NCI-H2196 (cell line): ENCODE measurements around the gene ANO6.

Experiments
- DNase-seq: peaks from one replicate; lab custom pipeline; 2025; ENCODE audit not compliant: unreplicated experiment; lab: John Stamatoyannopoulos, UW

ANO6 gene

DNA sequence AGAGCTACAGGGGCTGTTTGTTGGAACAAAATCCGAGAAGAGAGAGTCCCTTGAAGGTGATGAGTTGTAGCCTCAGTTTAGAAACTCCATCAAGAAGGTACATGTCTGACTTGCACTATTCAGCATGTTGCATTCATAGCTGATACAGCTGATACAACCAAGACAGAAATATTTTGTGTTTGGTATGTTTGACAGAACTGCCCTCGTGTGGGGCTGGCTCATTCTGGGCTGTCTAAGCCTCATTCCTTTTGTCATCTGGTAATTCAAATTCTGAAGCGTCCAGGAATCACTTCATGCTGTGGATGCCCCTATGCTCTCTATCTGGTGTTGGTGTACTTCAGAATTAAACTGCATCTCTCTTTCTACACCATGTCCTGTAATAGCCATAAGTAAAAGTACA lies 126.3 kb downstream of the ANO6 start:
- no peak for DNase-seq

DNA sequence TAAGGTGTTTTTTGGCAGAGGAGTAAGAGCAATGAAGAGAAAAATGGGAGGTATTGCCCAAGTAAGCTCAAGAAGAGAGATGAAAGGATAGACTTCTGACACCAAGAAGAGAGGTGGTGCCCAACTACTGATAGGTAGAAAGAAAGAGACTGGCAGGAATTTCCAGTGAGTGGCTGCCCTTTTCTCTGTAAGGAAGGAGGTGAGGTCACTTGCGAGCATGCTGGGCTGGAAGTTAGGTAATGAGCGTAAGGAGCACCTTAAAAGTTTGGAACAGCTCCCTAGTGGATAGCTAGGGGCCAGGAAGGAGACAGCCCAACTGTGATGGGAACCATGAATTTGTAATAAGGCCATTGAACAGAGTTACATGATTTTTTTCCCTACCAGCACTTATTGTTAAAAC lies 127.0 kb downstream of the ANO6 start:
- no peak for DNase-seq

DNA sequence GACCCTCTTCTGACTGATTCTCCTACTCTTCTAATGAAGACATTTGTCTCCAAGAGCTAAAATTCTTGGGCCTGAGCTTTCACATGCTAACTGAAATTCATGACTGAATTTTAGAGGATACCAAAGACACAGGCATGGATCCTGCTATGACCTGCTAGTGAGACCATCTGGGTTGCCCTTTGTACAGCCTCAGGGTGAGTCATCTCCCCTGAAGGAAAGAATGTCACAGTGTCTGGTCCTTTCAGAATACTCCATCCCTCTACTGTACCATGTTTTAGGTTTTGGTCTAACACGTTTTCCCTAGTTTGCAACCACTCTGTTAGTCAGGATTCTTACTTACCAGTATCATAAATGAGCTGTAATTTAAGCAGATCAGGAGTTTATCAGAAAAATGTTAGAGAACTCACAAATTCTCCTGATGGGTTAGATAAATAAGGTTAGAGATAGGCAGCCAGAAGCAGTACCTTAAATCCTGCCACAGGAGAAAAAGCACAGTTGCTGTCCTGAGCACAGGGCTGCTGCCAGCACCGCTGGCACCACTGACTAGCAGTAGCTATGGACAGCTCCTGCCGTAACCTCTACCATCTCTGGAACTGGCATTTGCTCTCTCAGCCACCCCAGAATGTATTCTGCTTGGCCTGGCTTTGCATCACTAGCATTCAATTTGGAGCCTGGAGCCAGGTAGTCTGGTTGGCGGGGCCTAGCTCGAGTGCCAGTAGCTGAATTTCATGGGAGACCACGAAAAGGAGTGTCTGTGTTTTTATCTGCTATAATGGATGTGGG lies 127.6 kb downstream of the ANO6 start:
- DNase-seq: no peak

DNA sequence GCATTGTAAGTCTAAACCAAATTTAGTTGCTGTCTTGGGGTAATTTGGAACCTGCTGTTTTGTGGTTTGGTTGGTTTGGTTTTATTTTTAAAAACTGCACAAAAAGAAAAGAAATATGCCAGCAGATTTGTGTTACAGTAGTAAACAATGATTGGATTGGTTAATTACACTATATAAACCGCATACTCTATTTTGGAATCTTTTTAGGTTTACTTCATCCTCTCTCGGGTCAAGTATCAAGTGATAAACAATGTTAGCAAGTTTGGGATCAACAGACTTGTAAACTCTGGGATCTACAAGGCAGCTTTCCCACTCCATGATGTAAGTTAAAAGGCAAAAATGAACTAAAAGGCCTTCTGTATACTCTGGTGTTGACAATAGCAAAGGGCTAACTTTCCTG lies 132.4 kb downstream of the ANO6 start:
- DNase-seq: no peak

DNA sequence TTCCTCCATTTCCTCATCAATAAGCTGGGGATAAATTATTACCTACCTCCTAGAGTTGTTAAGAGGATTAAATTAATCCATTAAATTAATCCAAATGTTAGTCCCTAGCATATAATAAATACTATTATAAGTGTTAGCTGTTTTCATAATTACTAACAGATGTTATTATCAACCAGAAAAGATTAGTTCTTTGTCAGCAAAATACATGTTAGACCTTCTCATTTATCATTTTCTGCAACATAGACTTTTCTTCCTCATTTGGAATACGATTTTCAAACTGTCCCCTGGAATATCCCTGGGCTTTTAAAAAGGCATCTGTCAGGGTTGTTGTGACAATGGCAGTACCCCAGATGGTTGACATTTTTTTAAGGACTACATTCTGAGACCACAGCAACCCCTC lies 133.1 kb downstream of the ANO6 start:
- DNase-seq: no peak

DNA sequence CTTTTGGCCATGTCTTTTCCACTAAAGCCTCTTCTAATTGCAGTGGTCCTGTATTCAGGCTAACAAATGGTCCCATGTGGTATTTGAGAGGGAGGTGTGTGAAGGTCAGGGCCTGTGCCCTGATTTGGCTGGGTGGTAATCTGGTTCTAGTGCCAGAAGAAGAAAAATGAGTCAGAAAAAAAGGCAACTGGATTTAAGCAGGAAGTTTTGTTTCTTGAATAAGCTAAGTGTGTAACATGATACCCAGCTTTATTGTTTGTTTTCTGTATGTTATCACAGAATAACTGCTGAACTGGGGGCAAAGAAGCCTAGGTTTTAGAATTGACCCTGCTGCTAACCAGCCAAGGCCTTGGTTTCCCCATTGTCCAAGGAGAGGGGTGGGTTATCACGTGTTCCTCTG lies 134.0 kb downstream of the ANO6 start:
- DNase-seq: peak; percentile 4

DNA sequence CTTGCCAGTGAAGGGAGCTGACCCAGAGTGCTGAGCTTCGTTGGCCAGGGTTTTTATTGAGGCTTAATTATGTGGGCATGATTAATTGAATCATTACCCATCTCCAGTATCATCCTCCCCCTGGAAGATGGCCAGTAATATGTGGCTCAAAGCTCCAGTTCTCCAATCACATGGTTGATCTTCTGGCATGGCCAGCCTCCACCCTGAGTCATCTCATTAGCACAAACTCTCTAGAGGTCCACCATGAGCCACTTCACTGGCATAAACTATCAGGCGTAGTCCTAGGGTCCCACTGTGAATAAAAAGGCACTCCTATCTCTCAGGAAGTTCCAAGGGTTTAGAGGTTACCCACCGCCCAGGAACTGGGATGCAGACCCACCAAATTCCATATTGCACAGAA lies 135.0 kb downstream of the ANO6 start:
- no peak for DNase-seq

DNA sequence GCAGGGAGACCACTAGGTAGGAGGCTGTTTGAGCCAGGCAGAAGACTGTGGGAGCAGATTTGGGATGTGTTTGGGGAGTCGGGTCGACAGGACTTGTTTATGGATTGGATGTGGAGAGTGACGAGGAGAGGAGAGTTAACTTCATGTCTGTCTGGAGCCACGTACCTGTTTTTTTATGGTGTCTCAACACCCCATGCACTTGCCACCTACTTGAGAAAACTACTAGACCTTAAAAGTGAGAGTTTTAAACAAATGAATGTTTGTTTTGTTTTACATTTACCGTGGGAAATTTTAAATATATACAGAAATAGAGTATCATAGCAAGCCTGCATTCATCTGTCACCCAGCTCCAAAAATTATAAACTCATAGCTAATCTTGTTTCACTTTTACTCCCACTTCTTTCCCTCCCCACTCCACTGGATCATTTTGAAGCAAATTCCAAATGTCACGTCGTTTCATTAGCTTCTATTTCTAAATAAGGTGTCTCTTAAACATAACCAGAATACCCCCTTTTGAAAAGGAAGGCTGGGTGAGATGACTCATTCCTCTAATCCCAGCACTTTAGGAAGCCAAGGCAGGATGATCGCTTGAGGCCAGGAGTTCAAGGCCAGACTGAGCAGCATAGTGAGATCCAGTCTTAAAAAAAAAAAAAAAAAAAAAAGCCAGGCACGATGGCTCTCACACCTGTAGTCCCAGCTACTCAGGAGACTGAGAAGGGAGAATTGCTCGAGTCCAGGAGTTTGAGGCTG lies 136.2 kb downstream of the ANO6 start:
- DNase-seq: no peak

DNA sequence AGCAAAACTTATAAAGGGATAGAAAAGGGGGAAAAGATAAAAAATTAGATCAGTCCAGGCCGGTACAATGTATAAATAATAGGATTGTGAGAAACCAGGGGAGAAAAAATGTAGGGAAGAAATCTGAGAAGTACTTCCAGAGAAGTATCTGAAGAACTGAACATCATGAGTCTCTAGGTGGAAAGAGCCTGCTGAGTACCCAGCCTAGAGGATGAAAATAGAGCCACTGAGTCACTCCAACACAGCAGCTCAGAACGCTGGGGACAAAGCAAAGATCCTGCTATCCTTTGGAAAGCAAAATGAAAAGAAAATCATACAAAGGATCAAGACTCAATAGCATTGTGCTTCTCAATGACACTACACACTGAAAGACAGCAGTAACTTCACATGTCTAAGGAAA lies 138.0 kb downstream of the ANO6 start:
- no peak for DNase-seq

DNA sequence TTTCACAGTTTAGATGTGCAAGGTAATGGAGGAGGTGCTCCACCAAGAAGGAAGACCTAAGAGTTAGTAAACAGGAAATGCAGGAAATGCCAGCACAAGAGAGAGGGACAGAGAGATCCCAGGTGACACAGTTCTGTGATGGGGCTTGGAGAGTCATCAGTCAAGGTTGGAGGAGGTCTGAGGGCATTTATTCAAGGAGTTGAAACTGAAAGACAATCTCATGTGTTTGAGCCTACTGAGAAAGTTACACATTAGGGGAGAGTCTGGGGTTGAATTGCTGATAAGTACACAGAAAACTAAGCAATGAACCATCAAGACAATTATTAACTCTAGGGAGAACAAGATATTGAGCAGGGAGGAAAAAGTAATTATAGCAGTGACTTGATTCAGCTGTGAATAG lies 138.5 kb downstream of the ANO6 start:
- DNase-seq: no peak

DNA sequence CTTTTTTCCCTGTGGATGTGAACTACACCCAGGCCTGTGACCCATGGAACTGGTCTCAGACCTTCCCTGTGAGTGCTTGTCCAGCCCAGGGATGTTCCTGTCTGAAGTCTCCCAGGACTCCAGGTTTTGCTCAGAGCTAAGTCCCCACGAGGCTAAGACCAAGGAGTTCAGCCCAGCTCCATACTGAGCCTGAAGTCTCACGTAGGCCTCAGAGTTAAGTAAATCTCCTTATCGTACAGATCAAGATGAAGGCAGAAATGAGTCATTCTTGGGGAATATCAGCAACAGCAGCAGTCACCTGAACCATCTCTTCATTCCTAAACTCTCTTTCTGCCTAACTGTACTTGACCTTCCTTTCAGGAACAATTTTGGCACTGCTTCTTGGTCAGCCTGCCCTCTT lies 139.8 kb downstream of the ANO6 start:
- no peak for DNase-seq

DNA sequence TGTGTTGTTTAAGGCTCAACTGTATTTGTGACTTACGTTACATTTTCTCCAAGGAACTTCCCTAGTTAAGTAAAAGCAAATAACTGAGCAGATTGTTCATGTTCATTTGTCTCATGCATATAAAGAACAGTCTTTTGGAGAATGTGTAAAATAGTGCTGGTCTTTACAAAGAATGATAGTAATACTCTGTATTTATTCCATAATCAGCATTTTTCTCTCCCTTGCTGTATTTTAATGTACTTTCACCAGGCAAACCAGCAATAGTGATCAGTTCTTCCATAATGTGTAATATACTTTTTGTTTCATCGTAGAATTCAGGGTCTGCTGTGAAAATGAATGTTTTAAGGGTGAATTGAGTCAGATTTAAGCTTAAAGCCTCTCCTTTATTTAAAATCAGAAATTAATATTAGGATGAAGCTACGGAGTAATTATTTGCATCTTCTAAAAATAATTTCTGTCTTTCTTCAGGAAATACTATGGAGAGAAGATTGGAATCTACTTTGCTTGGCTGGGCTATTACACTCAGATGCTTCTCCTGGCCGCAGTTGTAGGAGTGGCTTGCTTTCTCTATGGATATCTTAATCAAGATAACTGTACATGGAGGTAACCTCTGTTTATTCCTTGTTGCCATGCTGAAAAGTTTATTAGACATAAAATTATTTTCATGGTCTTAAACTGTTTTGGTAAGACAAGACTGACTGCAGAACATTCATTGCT lies 141.1 kb downstream of the ANO6 start:
- DNase-seq: no peak

DNA sequence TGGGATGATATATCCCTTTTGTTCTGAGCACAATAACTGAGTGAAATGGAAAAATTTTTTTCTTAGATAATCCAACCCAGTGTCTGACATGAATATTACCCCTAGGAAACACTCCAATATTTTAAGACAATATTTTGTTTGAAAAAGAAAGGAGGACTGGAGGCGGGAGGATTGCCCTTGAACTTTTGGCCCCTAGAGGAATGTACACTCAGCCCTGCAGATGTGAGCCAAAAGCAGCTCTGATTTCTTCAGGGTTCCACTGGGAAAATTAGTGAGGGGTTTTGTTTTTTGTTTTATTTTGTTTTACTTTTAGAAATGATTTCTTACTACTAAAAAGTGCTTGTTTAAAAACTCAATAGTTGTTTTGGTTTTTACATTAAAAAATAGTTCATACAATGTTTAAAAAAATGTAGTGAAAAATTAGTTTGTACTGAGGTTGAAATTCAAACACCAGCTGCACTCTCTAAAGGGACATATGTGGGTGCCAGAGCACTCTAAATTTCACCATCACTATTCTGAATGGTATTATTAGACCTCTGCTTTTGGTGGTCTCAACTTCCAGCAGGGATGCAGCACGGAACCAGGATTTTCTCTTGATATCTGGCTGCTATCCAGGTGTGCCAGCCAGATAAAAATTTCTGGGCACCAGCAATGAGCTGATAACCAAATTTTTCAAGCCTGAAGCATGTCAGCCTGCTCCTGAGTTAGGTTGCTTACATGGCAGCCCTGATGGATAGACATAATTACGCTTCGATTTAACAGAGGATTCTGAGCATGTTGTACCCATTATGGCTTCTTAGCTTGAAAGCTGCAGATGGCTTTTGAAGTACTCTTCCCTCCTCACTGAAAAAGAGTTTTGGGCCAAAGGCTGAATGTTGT lies 141.9 kb downstream of the ANO6 start:
- no peak for DNase-seq

DNA sequence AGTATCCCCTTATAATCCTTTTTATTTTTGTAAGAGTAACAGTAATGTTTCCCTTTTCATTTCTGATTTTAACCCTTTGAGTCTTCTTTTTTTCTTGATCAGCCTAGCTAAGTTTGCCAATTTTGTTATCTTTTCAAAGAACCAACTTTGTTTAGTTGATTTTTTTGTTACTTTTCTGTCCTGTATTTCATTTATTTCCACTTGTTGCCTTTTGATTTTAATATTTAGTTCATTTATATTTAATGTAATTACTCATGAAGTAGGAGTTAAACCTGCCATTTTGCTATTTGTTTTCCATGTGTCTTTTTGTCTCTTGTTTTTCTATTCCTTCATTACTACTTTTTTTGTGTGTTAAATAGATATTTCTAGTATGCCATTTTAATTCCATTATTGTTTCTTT lies 146.4 kb downstream of the ANO6 start:
- no peak for DNase-seq

DNA sequence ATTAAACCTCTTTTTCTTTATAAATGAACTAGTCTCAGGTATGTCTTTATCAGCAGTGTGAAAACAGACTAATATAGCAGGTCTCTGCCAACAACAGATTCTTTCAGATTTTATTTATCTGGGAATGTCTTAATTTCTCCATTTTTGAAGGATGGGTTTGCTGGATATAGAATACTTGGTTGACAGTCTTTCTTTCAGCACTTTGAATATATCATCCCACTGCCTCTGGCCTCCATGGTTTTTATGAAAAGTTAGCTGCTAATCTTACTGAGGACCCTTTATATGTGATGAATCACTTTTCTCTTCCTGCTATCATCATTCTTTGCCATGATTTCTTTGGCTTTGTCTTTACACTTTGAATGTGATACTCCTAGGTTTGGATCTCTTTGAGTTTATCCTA lies 148.0 kb downstream of the ANO6 start:
- DNase-seq: no peak

DNA sequence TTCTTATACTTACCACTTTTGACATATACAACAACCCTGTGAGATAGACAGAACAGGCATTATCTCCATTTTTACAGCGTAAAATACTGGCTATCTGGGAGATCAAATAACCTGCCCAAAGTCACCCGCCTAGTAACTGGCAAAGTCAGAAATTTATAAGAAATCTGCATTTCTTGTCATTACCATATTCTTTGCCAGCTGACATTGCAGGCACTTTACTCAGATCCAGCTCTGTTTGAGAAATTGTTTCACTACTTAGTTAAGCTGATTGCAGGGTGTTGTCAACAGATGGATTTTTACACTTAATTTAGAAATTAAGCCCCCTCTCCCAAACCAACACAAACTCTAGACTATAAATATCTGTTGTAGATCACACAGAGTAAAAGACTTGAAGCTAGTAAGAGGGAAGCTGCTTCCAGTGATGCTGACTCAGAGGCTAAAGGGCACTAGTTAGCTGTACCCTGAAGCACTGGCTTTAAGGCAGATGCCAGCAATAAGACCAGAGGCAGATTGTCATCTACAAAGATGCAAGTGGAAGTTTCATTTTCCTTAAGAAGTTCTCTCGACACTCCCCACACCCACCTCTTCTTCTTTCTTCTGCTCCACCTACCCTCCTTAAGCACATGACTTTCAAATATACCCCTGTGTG lies 153.1 kb downstream of the ANO6 start:
- DNase-seq: no peak

DNA sequence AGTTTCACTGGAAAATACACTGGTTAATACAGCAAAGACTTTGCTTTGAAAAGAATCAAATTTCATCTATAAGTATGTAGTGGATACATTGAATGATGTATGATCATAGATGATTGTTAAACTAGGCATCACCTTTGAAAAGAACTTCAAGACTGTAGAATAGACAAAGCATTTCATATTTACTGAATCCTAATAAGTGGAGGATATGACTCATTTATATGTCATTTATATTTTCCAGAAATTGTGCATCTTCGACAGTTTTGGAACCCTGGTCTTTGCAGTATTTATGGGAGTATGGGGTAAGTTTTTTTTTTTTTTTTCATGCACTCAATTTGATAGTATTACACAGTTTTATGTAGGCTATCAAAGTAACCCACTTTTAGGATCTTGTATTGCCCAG lies 161.9 kb downstream of the ANO6 start:
- no peak for DNase-seq

DNA sequence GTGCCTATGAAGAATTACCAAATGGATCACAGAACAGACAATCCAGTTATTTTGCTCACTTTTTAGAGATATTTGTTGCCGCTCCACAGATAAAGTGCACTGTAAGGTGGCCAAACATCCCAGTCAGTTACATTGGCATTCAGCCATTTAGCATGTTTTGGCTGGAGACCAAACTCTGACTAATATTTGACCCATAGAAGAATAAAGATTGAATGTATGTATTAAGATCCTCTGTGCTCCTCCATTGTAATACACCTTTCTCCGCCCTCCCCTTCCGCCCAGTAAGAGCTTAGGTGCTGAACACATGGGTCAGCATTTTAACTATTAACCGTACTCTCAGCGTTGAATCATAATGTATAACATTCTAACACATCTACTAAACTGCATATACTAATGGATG lies 163.4 kb downstream of the ANO6 start:
- no peak for DNase-seq

DNA sequence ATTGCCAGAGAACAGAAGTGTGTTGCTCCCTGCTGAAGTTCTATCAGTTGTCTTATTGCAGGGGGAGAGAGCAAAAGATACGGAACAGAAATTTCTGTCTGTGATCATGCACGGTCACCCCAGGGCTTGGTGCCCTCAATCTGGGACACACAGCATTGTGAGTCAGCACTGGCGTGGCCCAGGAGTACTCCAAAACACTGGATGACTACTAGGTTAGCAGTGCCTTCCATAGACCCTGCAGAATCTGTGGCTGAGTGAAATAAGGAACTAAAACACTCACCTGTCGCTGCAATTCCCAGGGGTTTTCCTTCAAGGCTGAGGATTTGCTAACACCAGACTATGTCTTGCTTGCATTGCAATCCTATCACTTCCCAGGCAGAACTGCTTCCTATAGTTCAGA lies 165.5 kb downstream of the ANO6 start:
- DNase-seq: no peak

DNA sequence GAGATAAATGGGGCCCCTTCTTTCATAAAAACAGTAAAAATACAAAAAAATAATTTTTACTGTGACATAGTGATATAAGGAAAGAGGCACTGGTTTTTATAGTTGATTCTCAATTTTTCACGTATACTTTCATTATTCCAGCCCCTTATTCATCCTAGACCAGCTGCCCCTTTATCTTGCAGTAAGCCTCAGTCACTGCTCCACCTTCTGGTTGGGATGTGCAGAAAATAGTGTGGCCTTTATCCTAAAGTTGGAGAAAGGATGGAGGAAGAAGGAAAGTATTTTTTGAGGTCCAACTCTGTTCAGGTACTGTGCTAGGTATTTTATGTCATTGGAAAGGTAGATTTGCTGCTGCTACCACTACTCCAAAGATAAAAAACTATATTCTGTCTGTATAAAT lies 172.7 kb downstream of the ANO6 start:
- no peak for DNase-seq

DNA sequence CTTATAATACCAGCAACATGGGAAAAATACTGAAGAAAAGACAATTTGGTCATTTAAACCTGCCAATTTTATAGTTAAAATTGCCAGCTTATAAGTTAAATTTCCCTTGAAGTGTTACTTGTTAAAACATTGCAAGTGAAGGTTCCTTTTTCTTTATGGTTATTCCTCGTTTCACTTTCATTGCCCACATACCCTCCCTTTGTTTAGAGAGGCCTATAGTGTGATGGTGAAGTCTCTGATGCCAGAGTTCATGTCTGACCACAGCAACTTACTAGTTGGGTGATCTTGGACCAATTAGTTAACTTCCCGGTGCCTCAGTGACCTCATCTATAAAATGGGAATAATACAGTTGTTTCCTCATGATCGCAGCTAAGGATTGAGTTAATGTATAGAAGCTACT lies 173.5 kb downstream of the ANO6 start:
- DNase-seq: no peak
